HEK293 (cell line): ENCODE results near the gene AKT3.

Source experiments
- CTCF ChIA-PET: fragments of 350-600 bp; formaldehyde crosslinking; extraction: SDS; loops from one replicate; lab custom pipeline; 2021; ENCODE audit warnings: antibody characterized with exemption; lab: Yijun Ruan, JAX
- POLR2A ChIA-PET: fragments of 300-600 bp; formaldehyde crosslinking; extraction: SDS; loops from one replicate; lab custom pipeline; 2020; ENCODE audit warnings: antibody characterized with exemption, inconsistent platforms; lab: Yijun Ruan, JAX
- H3K27ac ChIP-seq: fragments of 200-500 bp; sonication (Bioruptor generic); 2 replicates; pipeline ENCODE4 v1.5.1; 2014; ENCODE audit warnings: low read depth, low read length, control low read depth, inconsistent platforms; ENCODE audit errors: extremely low read depth
- H3K36me3 ChIP-seq, 2 experiments: fragments of 200-500 bp in 1 of 2; sonication (Bioruptor generic) in 1 of 2; 1 replicate in 1 of 2; 2 replicates in 1 of 2; pipeline ENCODE4 v1.5.1; 2014 to 2017; ENCODE audit warnings: inconsistent platforms in 2 of 2, low read length in 2 of 2; ENCODE audit not compliant: control insufficient read depth in 2 of 2, insufficient read depth in 1 of 2
- H3K4me1 ChIP-seq: fragments of 200-500 bp; sonication (Bioruptor generic); 2 replicates; pipeline ENCODE4 v1.5.1; 2014; ENCODE audit warnings: mild to moderate bottlenecking, low read length, inconsistent platforms; ENCODE audit not compliant: control insufficient read depth, insufficient read depth
- H3K4me3 ChIP-seq: 2 replicates; pipeline ENCODE4 v1.5.1; 2011; ENCODE audit warnings: low read depth, mild to moderate bottlenecking, control low read depth, low read length, moderate library complexity
- H3K9me3 ChIP-seq: fragments of 200-500 bp; sonication (Bioruptor generic); 2 replicates; pipeline ENCODE4 v1.5.1; 2014; ENCODE audit warnings: low read depth, low read length, inconsistent platforms; ENCODE audit not compliant: control insufficient read depth, insufficient read depth
- GFI1B ChIP-seq: fragments of 450-650 bp; formaldehyde crosslinking; IDR thresholded peaks from 2 replicates; pipeline ENCODE4 v1.5.1; 2016; ENCODE audit warnings: missing biosample characterization, missing genetic modification characterization
- GLI4 ChIP-seq: fragments of 450-650 bp; formaldehyde crosslinking; IDR thresholded peaks from 2 replicates; pipeline ENCODE4 v1.5.1; 2016; ENCODE audit warnings: missing biosample characterization, missing genetic modification characterization
- KLF10 ChIP-seq: fragments of 450-650 bp; IDR thresholded peaks from 2 replicates; pipeline ENCODE4 v1.5.1; 2018; ENCODE audit warnings: missing biosample characterization, mild to moderate bottlenecking, missing genetic modification characterization
- OVOL3 ChIP-seq: fragments of 450-650 bp; formaldehyde crosslinking; IDR thresholded peaks from 2 replicates; pipeline ENCODE4 v1.5.1; 2016; ENCODE audit warnings: missing biosample characterization, missing genetic modification characterization
- SCRT2 ChIP-seq: fragments of 450-650 bp; formaldehyde crosslinking; IDR thresholded peaks from 2 replicates; pipeline ENCODE4 v1.5.1; 2016; ENCODE audit warnings: missing biosample characterization, missing genetic modification characterization
- SP2 ChIP-seq: fragments of 450-650 bp; formaldehyde crosslinking; IDR thresholded peaks from 2 replicates; pipeline ENCODE4 v1.5.1; 2016; ENCODE audit warnings: missing biosample characterization, missing genetic modification characterization
- ZBTB20 ChIP-seq: fragments of 450-650 bp; formaldehyde crosslinking; IDR thresholded peaks from 2 replicates; pipeline ENCODE4 v1.5.1; 2016; ENCODE audit warnings: missing biosample characterization, missing genetic modification characterization
- ZBTB8A ChIP-seq: fragments of 450-650 bp; formaldehyde crosslinking; IDR thresholded peaks from 2 replicates; pipeline ENCODE4 v1.5.1; 2016; ENCODE audit warnings: missing biosample characterization, missing genetic modification characterization
- ZFHX2 ChIP-seq: fragments of 450-650 bp; formaldehyde crosslinking; conservative IDR thresholded peaks from 2 replicates; pipeline ENCODE4 v1.5.1; 2016; ENCODE audit warnings: missing biosample characterization, missing genetic modification characterization
- ZFP41 ChIP-seq: fragments of 450-650 bp; formaldehyde crosslinking; IDR thresholded peaks from 2 replicates; pipeline ENCODE4 v1.5.1; 2016; ENCODE audit warnings: missing biosample characterization, missing genetic modification characterization, borderline replicate concordance
- ZNF10 ChIP-seq: fragments of 450-650 bp; formaldehyde crosslinking; IDR thresholded peaks from 2 replicates; pipeline ENCODE4 v1.5.1; 2017; ENCODE audit warnings: missing biosample characterization, missing genetic modification characterization
- ZNF112 ChIP-seq: fragments of 450-650 bp; formaldehyde crosslinking; IDR thresholded peaks from 2 replicates; pipeline ENCODE4 v1.5.0; 2017; ENCODE audit warnings: missing biosample characterization, missing genetic modification characterization
- ZNF114 ChIP-seq: fragments of 450-650 bp; formaldehyde crosslinking; IDR thresholded peaks from 2 replicates; pipeline ENCODE4 v1.5.0; 2017; ENCODE audit warnings: missing biosample characterization, missing genetic modification characterization
- ZNF121 ChIP-seq: fragments of 450-650 bp; formaldehyde crosslinking; IDR thresholded peaks from 2 replicates; pipeline ENCODE4 v1.5.1; 2016; ENCODE audit warnings: missing biosample characterization, missing genetic modification characterization
- ZNF140 ChIP-seq: fragments of 450-650 bp; formaldehyde crosslinking; IDR thresholded peaks from 2 replicates; pipeline ENCODE4 v1.5.1; 2016; ENCODE audit warnings: missing biosample characterization, missing genetic modification characterization
- ZNF184 ChIP-seq: fragments of 450-650 bp; IDR thresholded peaks from 2 replicates; pipeline ENCODE4 v1.5.1; 2018; ENCODE audit warnings: missing biosample characterization, mild to moderate bottlenecking, missing genetic modification characterization
- ZNF239 ChIP-seq: fragments of 450-650 bp; formaldehyde crosslinking; IDR thresholded peaks from 2 replicates; pipeline ENCODE4 v1.5.1; 2016; ENCODE audit warnings: missing biosample characterization, missing genetic modification characterization
- ZNF266 ChIP-seq: fragments of 450-650 bp; formaldehyde crosslinking; IDR thresholded peaks from 2 replicates; pipeline ENCODE4 v1.5.1; 2016; ENCODE audit warnings: missing biosample characterization, missing genetic modification characterization, low read depth
- ZNF324 ChIP-seq: fragments of 450-650 bp; formaldehyde crosslinking; IDR thresholded peaks from 2 replicates; pipeline ENCODE4 v1.5.1; 2016; ENCODE audit warnings: missing biosample characterization, missing genetic modification characterization
- ZNF391 ChIP-seq: fragments of 450-650 bp; formaldehyde crosslinking; IDR thresholded peaks from 2 replicates; pipeline ENCODE4 v1.5.1; 2016; ENCODE audit warnings: low read depth, missing biosample characterization, missing genetic modification characterization, borderline replicate concordance
- ZNF544 ChIP-seq: fragments of 450-650 bp; formaldehyde crosslinking; IDR thresholded peaks from 2 replicates; pipeline ENCODE4 v1.5.0; 2017; ENCODE audit warnings: missing biosample characterization, missing genetic modification characterization
- ZNF549 ChIP-seq: fragments of 450-650 bp; IDR thresholded peaks from 2 replicates; pipeline ENCODE4 v1.5.1; 2018; ENCODE audit warnings: missing biosample characterization, missing genetic modification characterization, mild to moderate bottlenecking, inconsistent platforms, moderate library complexity
- ZNF558 ChIP-seq: fragments of 450-650 bp; formaldehyde crosslinking; IDR thresholded peaks from 2 replicates; pipeline ENCODE4 v1.5.1; 2016; ENCODE audit warnings: missing biosample characterization, missing genetic modification characterization
- ZNF596 ChIP-seq: fragments of 450-650 bp; IDR thresholded peaks from 2 replicates; pipeline ENCODE4 v1.5.0; 2018; ENCODE audit warnings: missing biosample characterization, mild to moderate bottlenecking, missing genetic modification characterization, moderate library complexity
- ZNF600 ChIP-seq: fragments of 450-650 bp; formaldehyde crosslinking; IDR thresholded peaks from 2 replicates; pipeline ENCODE4 v1.5.1; 2016; ENCODE audit warnings: missing biosample characterization, missing genetic modification characterization
- ZNF701 ChIP-seq: fragments of 450-650 bp; formaldehyde crosslinking; IDR thresholded peaks from 2 replicates; pipeline ENCODE4 v1.5.1; 2016; ENCODE audit warnings: missing biosample characterization, missing genetic modification characterization
- ZNF707 ChIP-seq: fragments of 450-650 bp; formaldehyde crosslinking; IDR thresholded peaks from 2 replicates; pipeline ENCODE4 v1.5.1; 2016; ENCODE audit warnings: missing biosample characterization, missing genetic modification characterization
- TF ChIP-seq, protein P1 (sequence below): fragments of 450-650 bp; formaldehyde crosslinking; IDR thresholded peaks from 2 replicates; pipeline ENCODE4 v1.5.1; 2017; ENCODE audit warnings: missing biosample characterization, missing genetic modification characterization
- TF ChIP-seq, protein P2 (sequence below): fragments of 450-650 bp; formaldehyde crosslinking; IDR thresholded peaks from 2 replicates; pipeline ENCODE4 v1.5.1; 2017; ENCODE audit warnings: missing biosample characterization, missing genetic modification characterization
- TF ChIP-seq, protein P3 (sequence below): fragments of 450-650 bp; formaldehyde crosslinking; IDR thresholded peaks from 2 replicates; pipeline ENCODE4 v1.5.1; 2016; ENCODE audit warnings: missing biosample characterization, missing genetic modification characterization
- TF ChIP-seq, protein P4 (sequence below): fragments of 450-650 bp; formaldehyde crosslinking; optimal IDR thresholded peaks from 2 replicates; pipeline ENCODE3; 2016; ENCODE audit warnings: missing biosample characterization, mild to moderate bottlenecking, missing genetic modification characterization

Gene AKT3

DNA sequence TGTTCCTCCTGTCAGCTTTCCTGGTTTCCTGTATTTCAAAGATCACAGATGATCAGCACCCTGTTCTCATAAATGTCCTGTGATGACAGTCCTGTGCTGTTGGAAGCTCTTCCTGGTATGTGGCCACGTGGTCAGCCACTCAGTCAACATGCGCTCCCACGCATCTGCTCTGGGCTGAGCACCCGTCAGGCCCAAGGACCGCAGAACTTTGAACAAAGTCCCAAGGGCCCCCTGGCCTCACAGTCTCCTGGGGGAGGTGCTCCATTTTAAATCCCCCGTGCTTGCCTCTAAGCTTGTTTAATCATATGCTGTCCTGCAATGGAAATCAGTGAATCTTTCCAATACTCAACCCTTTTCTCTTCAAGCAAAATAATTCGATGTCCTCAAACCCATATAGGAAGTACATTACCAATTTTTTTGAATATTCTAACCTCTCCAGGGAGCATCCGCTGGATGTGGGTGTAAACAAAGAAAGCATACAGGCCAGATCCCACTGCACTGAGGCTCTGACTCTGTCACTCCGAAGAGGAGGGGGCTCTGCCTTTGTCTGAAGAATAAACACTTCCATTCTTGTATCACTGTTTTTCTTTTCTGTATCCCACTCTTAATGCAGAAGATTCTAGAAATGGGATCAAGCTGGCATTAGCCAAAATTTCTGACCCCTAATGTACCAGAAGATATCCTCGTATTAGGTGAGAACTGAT is 343.9 kb downstream of the AKT3 start:
- H3K36me3 ChIP-seq = peaks cover 6 to 19% of the 10 kb centered on the region in 2 experiments; a peak in 2 of 3 replicates
- TF ChIP-seq ZBTB8A (tag by site-specific recombination) (no peak), ZNF114 (tag by site-specific recombination) (no peak), ZNF596 (tag by site-specific recombination) (no peak), SCRT2 (tag by site-specific recombination) (no peak), ZNF121 (tag by site-specific recombination) (no peak), ZNF324 (no peak), ZNF140 (tag by site-specific recombination) (no peak), ZNF558 (no peak), ZNF266 (tag by site-specific recombination) (no peak), KLF10 (tag by site-specific recombination) (no peak), ZNF10 (tag by site-specific recombination) (no peak), ZNF600 (tag by site-specific recombination) (no peak), SP2 (tag by site-specific recombination) (no peak), GLI4 (tag by site-specific recombination) (no peak)
- TF ChIP-seq, protein P1, sequence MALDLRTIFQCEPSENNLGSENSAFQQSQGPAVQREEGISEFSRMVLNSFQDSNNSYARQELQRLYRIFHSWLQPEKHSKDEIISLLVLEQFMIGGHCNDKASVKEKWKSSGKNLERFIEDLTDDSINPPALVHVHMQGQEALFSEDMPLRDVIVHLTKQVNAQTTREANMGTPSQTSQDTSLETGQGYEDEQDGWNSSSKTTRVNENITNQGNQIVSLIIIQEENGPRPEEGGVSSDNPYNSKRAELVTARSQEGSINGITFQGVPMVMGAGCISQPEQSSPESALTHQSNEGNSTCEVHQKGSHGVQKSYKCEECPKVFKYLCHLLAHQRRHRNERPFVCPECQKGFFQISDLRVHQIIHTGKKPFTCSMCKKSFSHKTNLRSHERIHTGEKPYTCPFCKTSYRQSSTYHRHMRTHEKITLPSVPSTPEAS (tag by site-specific recombination) = no peak
- TF ChIP-seq, protein P2, sequence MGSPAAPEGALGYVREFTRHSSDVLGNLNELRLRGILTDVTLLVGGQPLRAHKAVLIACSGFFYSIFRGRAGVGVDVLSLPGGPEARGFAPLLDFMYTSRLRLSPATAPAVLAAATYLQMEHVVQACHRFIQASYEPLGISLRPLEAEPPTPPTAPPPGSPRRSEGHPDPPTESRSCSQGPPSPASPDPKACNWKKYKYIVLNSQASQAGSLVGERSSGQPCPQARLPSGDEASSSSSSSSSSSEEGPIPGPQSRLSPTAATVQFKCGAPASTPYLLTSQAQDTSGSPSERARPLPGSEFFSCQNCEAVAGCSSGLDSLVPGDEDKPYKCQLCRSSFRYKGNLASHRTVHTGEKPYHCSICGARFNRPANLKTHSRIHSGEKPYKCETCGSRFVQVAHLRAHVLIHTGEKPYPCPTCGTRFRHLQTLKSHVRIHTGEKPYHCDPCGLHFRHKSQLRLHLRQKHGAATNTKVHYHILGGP = no peak
- TF ChIP-seq, all 188 proteins: peak for 0
- Histone ChIP-seq H3K27ac (no peak overlapping the region), H3K4me3 (no peak overlapping the region), H3K4me1 (no peaks in the 10 kb centered on the region), H3K9me3 (no peaks in the 10 kb centered on the region)
- ChIA-PET POLR2A (no interaction called here), CTCF (interaction anchor here (0.6 to 1.4 kb wide), 2 partner anchors 14 to 945 kb away, joined by 3 read pairs; no protein-coding TSS in a partner anchor)

DNA sequence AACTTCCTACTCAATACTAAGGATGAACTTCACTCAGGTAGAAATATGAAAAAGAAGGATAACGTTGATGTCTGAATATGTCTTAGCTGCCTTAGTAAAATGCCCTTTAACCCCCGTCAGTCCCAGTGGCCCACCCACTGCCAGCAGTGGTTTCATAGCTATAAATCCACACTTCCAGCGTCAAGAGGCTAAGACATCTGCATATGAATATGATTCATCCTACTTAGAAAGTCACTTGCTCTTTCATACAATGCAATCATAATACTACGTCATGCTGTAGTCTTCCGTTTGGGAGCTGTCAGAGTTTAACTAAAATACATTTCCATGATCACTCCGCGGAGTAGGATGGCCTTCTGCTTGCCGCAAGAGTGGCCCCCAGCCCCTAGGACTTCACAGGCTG is 346.9 kb downstream of the AKT3 start:
- TF ChIP-seq ZFHX2 = no peak
- TF ChIP-seq, protein P3, sequence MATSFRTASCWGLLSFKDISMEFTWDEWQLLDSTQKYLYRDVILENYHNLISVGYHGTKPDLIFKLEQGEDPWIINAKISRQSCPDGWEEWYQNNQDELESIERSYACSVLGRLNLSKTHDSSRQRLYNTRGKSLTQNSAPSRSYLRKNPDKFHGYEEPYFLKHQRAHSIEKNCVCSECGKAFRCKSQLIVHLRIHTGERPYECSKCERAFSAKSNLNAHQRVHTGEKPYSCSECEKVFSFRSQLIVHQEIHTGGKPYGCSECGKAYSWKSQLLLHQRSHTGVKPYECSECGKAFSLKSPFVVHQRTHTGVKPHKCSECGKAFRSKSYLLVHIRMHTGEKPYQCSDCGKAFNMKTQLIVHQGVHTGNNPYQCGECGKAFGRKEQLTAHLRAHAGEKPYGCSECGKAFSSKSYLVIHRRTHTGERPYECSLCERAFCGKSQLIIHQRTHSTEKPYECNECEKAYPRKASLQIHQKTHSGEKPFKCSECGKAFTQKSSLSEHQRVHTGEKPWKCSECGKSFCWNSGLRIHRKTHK (tag by site-specific recombination) = no peak
- TF ChIP-seq ZBTB20 (tag by site-specific recombination) = no peak
- TF ChIP-seq OVOL3 (tag by site-specific recombination) = no peak
- TF ChIP-seq, protein P4, sequence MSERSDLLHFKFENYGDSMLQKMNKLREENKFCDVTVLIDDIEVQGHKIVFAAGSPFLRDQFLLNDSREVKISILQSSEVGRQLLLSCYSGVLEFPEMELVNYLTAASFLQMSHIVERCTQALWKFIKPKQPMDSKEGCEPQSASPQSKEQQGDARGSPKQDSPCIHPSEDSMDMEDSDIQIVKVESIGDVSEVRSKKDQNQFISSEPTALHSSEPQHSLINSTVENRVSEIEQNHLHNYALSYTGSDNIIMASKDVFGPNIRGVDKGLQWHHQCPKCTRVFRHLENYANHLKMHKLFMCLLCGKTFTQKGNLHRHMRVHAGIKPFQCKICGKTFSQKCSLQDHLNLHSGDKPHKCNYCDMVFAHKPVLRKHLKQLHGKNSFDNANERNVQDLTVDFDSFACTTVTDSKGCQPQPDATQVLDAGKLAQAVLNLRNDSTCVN (tag by site-specific recombination) = no peak
- TF ChIP-seq ZNF391 = no peak
- TF ChIP-seq ZNF112 (tag by site-specific recombination) = no peak
- TF ChIP-seq ZNF549 = no peak
- TF ChIP-seq ZNF184 (tag by site-specific recombination) = no peak
- TF ChIP-seq ZFP41 = no peak
- TF ChIP-seq ZNF544 (tag by site-specific recombination) = no peak
- no peak for TF ChIP-seq ZNF239 (tag by site-specific recombination)
- no peak for TF ChIP-seq ZNF701 (tag by site-specific recombination)
- no peak for TF ChIP-seq GFI1B (tag by site-specific recombination)
- no peak for TF ChIP-seq ZNF707 (tag by site-specific recombination)
- H3K36me3 ChIP-seq = peaks cover 0 to 18% of the 10 kb centered on the region in 2 experiments; a peak in 1 of 3 replicates
- no peak overlapping the region for H3K4me3 ChIP-seq
- ChIA-PET POLR2A (no interaction called here), CTCF (no interaction called here)
- H3K4me1 ChIP-seq = no peaks in the 10 kb centered on the region
- H3K9me3 ChIP-seq = no peaks in the 10 kb centered on the region
- H3K27ac ChIP-seq = no peak overlapping the region
